ENCODE results near the gene ASB7.

The ASB7 gene

DNA sequence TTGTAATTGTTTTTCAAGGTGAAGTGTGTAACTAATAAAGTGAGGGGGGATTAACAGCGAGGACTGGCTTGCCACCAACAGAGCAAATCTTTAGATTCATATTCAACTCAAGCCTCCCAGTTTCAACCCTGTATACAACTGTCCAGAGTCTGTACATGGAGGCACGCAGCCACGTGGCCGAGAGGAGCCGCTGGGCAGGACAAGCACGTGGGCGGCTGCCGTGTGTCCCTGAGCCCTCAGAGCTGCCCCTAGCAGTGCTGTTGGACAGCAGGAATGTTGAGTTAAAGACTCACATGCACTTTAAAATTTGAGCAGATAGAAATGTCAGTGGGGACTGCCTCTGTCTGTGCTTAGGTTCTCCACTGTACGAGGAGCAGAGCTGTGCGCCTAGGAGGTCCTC, 29.4 kb downstream of the ASB7 start:
- Histone ChIP-seq H3K4me3 (ENCODE audit: low read length) (no peak overlapping the region), H3K9ac (ENCODE audit: low read length) (no peak overlapping the region), H3K27ac (ENCODE audit: low read length) (no peak overlapping the region), H3K4me1 (ENCODE audit: control insufficient read depth, low read depth, low read length) (peaks cover 26% of the 10 kb centered on the region), H3K27me3 (ENCODE audit: control insufficient read depth, insufficient read depth, low read length) (no peaks in the 10 kb centered on the region), H3K9me3 (ENCODE audit: control insufficient read depth, low read depth, low read length) (no peaks in the 10 kb centered on the region), H3K36me3 (ENCODE audit: control insufficient read depth, low read depth, low read length) (peaks cover 11% of the 10 kb centered on the region)

DNA sequence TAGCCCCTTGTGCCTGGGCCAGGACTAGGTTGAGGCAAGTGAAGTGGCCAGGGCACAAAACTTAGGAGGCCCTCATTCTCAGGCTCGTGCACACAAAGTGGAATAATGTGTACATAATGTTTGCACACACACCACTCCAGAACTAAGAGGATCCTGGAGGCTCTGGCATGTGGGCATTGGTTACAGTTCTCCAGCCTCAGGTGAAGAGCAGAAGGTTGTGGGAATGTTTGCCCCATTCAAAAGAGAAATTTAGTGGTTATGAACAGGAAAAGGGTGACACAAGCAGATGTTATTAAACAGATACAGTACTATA, 31.3 kb downstream of the ASB7 start:
- no peak overlapping the region for H3K4me3 ChIP-seq (ENCODE audit: low read length)
- H3K9ac ChIP-seq (ENCODE audit: low read length) = no peak overlapping the region
- H3K27me3 ChIP-seq (ENCODE audit: control insufficient read depth, insufficient read depth, low read length) = no peaks in the 10 kb centered on the region
- H3K4me1 ChIP-seq (ENCODE audit: control insufficient read depth, low read depth, low read length) = peaks cover 34% of the 10 kb centered on the region
- H3K9me3 ChIP-seq (ENCODE audit: control insufficient read depth, low read depth, low read length) = no peaks in the 10 kb centered on the region
- no peak overlapping the region for H3K27ac ChIP-seq (ENCODE audit: low read length)
- H3K36me3 ChIP-seq (ENCODE audit: control insufficient read depth, low read depth, low read length) = peaks cover 11% of the 10 kb centered on the region

- H3K4me3 ChIP-seq (ENCODE audit: low read length) = no peak overlapping the region
- peaks cover 34% of the 10 kb centered on the region for H3K4me1 ChIP-seq (ENCODE audit: control insufficient read depth, low read depth, low read length)
- H3K9ac ChIP-seq (ENCODE audit: low read length) = no peak overlapping the region
- H3K27me3 ChIP-seq (ENCODE audit: control insufficient read depth, insufficient read depth, low read length) = no peaks in the 10 kb centered on the region
- no peaks in the 10 kb centered on the region for H3K9me3 ChIP-seq (ENCODE audit: control insufficient read depth, low read depth, low read length)
- peaks cover 3% of the 10 kb centered on the region for H3K36me3 ChIP-seq (ENCODE audit: control insufficient read depth, low read depth, low read length)
- no peak overlapping the region for H3K27ac ChIP-seq (ENCODE audit: low read length)
These were observed 33.1 kb downstream of the ASB7 start for GRCh38 chr15:100635406-100636071.

DNA sequence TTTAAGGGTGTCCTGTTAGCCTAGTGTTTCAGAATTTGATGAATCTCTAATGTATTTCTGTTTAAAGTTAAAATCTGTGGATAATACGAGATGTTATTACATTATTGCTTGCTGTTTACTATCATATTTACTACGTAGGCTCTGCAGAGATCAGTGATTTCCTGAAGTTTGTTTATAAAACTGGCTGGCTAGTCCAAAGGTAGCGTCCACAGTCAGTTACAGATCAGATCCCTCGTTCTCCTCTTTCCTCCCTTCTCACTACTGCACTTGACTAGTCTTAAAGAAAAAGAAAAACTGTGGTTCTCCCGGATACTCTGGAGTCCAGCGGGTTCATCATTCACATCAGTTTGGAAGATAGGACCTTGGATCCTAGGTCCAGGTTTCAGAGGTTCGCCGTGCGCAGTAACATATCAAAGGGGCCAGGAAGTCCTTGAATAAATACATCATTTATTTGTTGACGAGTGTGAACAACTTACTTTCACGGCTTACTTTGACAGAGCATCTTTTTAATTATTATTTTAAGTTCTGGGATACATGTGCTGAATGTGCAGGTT, 35.9 kb downstream of the ASB7 start:
- H3K4me1 ChIP-seq (ENCODE audit: control insufficient read depth, low read depth, low read length) = peaks cover 34% of the 10 kb centered on the region
- H3K36me3 ChIP-seq (ENCODE audit: control insufficient read depth, low read depth, low read length) = no peaks in the 10 kb centered on the region
- H3K9me3 ChIP-seq (ENCODE audit: control insufficient read depth, low read depth, low read length) = no peaks in the 10 kb centered on the region
- no peaks in the 10 kb centered on the region for H3K27me3 ChIP-seq (ENCODE audit: control insufficient read depth, insufficient read depth, low read length)
- no peak overlapping the region for H3K27ac ChIP-seq (ENCODE audit: low read length)
- H3K4me3 ChIP-seq (ENCODE audit: low read length) = no peak overlapping the region
- H3K9ac ChIP-seq (ENCODE audit: low read length) = no peak overlapping the region

DNA sequence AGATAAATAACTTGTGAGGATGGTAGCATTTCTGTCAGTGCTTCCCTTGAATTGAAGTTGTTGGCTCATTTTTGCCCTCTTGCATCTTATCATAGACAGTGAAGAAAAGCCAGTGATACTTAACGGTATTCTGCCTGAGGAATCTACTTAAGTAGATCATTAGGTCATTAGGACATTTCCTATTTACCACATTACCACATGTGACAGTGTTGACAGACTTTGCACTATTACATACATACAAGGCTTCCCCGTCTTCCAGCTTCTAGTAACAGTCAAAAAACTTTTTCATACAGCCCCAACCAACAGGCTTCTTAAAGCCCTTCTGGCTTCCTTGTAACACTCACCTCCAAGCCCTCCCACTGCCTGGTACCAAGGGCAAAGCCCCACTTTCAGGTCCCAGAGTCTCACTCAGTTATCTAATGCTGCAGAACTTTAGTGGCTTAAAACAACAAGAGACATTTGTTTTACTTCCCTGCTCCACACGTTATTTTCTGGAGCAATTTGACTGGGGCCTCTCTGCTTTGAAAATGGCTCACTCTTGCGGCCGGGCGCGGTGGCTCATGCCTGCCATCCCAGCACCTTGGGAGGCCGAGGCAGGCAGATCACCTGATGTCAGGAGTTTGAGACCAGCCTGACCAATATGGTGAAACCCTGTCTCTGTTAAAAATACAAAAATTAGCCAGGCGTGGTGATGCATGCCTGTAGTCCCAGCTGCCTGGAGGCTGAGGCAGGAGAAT, 40.0 kb downstream of the ASB7 start:
- Histone ChIP-seq H3K9me3 (ENCODE audit: control insufficient read depth, low read depth, low read length) (no peaks in the 10 kb centered on the region), H3K9ac (ENCODE audit: low read length) (no peak overlapping the region), H3K4me3 (ENCODE audit: low read length) (no peak overlapping the region), H3K36me3 (ENCODE audit: control insufficient read depth, low read depth, low read length) (no peaks in the 10 kb centered on the region), H3K27me3 (ENCODE audit: control insufficient read depth, insufficient read depth, low read length) (no peaks in the 10 kb centered on the region), H3K27ac (ENCODE audit: low read length) (no peak overlapping the region), H3K4me1 (ENCODE audit: control insufficient read depth, low read depth, low read length) (peaks cover 2% of the 10 kb centered on the region)

- no peak overlapping the region for H3K27ac ChIP-seq (ENCODE audit: low read length)
- H3K9ac ChIP-seq (ENCODE audit: low read length) = no peak overlapping the region
- H3K9me3 ChIP-seq (ENCODE audit: control insufficient read depth, low read depth, low read length) = no peaks in the 10 kb centered on the region
- no peaks in the 10 kb centered on the region for H3K4me1 ChIP-seq (ENCODE audit: control insufficient read depth, low read depth, low read length)
- H3K36me3 ChIP-seq (ENCODE audit: control insufficient read depth, low read depth, low read length) = no peaks in the 10 kb centered on the region
- no peak overlapping the region for H3K4me3 ChIP-seq (ENCODE audit: low read length)
- no peaks in the 10 kb centered on the region for H3K27me3 ChIP-seq (ENCODE audit: control insufficient read depth, insufficient read depth, low read length)
These were observed 40.6 kb downstream of the ASB7 start for GRCh38 chr15:100642950-100643338.

DNA sequence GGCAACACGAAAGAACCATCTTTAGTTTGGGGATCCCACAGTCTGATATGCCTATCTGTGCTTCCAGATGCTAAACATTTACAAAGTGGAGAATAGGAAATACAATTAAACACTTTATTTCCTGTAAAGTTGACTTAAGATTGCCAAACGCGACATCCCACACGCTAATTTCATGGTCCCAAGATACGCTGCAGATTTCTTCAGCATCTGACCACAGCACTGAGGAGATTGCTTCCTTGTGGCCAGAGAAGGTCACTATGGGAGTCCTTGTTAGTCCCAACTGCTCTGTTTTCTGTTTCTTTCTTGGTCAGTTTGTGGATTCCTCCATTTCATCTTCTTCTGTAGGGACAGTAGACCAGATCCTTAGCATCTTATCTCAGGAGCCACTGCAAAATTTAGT, 43.3 kb downstream of the ASB7 start:
- H3K27me3 ChIP-seq (ENCODE audit: control insufficient read depth, insufficient read depth, low read length) = no peaks in the 10 kb centered on the region
- no peaks in the 10 kb centered on the region for H3K4me1 ChIP-seq (ENCODE audit: control insufficient read depth, low read depth, low read length)
- no peak overlapping the region for H3K27ac ChIP-seq (ENCODE audit: low read length)
- H3K9ac ChIP-seq (ENCODE audit: low read length) = no peak overlapping the region
- H3K36me3 ChIP-seq (ENCODE audit: control insufficient read depth, low read depth, low read length) = no peaks in the 10 kb centered on the region
- H3K4me3 ChIP-seq (ENCODE audit: low read length) = no peak overlapping the region
- no peaks in the 10 kb centered on the region for H3K9me3 ChIP-seq (ENCODE audit: control insufficient read depth, low read depth, low read length)

DNA sequence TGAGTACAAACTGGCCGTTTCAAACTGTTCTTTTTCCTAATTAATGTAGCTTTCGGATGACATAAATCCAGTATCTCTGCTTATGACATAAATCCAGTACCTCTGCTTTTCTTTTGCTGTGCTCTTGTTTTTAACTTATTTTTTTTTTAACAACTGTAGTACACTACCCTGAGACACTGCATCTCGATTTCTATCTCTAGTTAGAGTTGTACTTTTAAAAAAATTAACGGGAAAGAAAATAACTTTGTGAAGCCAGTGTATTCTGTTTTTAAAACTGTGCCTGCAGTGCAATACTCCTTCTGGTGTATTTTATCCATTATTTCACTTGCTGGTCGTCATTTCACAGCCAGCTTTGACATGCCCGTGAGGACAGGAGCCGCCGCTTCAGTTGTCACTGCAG, 46.6 kb downstream of the ASB7 start:
- Histone ChIP-seq H3K27me3 (ENCODE audit: control insufficient read depth, insufficient read depth, low read length) (no peaks in the 10 kb centered on the region), H3K9me3 (ENCODE audit: control insufficient read depth, low read depth, low read length) (no peaks in the 10 kb centered on the region), H3K4me1 (ENCODE audit: control insufficient read depth, low read depth, low read length) (no peaks in the 10 kb centered on the region), H3K4me3 (ENCODE audit: low read length) (no peak overlapping the region), H3K27ac (ENCODE audit: low read length) (no peak overlapping the region), H3K36me3 (ENCODE audit: control insufficient read depth, low read depth, low read length) (no peaks in the 10 kb centered on the region), H3K9ac (ENCODE audit: low read length) (no peak overlapping the region)

GRCh38 chr15:100650685-100651084, 48.3 kb downstream of the ASB7 start:
- no peak overlapping the region for H3K4me3 ChIP-seq (ENCODE audit: low read length)
- no peak overlapping the region for H3K9ac ChIP-seq (ENCODE audit: low read length)
- no peaks in the 10 kb centered on the region for H3K27me3 ChIP-seq (ENCODE audit: control insufficient read depth, insufficient read depth, low read length)
- no peaks in the 10 kb centered on the region for H3K9me3 ChIP-seq (ENCODE audit: control insufficient read depth, low read depth, low read length)
- H3K4me1 ChIP-seq (ENCODE audit: control insufficient read depth, low read depth, low read length) = no peaks in the 10 kb centered on the region
- no peak overlapping the region for H3K27ac ChIP-seq (ENCODE audit: low read length)
- H3K36me3 ChIP-seq (ENCODE audit: control insufficient read depth, low read depth, low read length) = no peaks in the 10 kb centered on the region

GRCh38 chr15:100651253-100651652, 48.9 kb downstream of the ASB7 start:
- no peak overlapping the region for H3K9ac ChIP-seq (ENCODE audit: low read length)
- H3K4me3 ChIP-seq (ENCODE audit: low read length) = no peak overlapping the region
- no peaks in the 10 kb centered on the region for H3K4me1 ChIP-seq (ENCODE audit: control insufficient read depth, low read depth, low read length)
- no peak overlapping the region for H3K27ac ChIP-seq (ENCODE audit: low read length)
- H3K36me3 ChIP-seq (ENCODE audit: control insufficient read depth, low read depth, low read length) = no peaks in the 10 kb centered on the region
- H3K27me3 ChIP-seq (ENCODE audit: control insufficient read depth, insufficient read depth, low read length) = no peaks in the 10 kb centered on the region
- H3K9me3 ChIP-seq (ENCODE audit: control insufficient read depth, low read depth, low read length) = no peaks in the 10 kb centered on the region

GRCh38 chr15:100652116-100652515, 49.7 kb downstream of the ASB7 start:
- Histone ChIP-seq H3K4me1 (ENCODE audit: control insufficient read depth, low read depth, low read length) (no peaks in the 10 kb centered on the region), H3K9me3 (ENCODE audit: control insufficient read depth, low read depth, low read length) (no peaks in the 10 kb centered on the region), H3K4me3 (ENCODE audit: low read length) (no peak overlapping the region), H3K27me3 (ENCODE audit: control insufficient read depth, insufficient read depth, low read length) (no peaks in the 10 kb centered on the region), H3K9ac (ENCODE audit: low read length) (no peak overlapping the region), H3K27ac (ENCODE audit: low read length) (no peak overlapping the region), H3K36me3 (ENCODE audit: control insufficient read depth, low read depth, low read length) (no peaks in the 10 kb centered on the region)

GRCh38 chr15:100653608-100654007, 51.2 kb downstream of the ASB7 start:
- Histone ChIP-seq H3K36me3 (ENCODE audit: control insufficient read depth, low read depth, low read length) (no peaks in the 10 kb centered on the region), H3K4me1 (ENCODE audit: control insufficient read depth, low read depth, low read length) (no peaks in the 10 kb centered on the region), H3K27ac (ENCODE audit: low read length) (no peak overlapping the region), H3K9ac (ENCODE audit: low read length) (no peak overlapping the region), H3K27me3 (ENCODE audit: control insufficient read depth, insufficient read depth, low read length) (no peaks in the 10 kb centered on the region), H3K9me3 (ENCODE audit: control insufficient read depth, low read depth, low read length) (no peaks in the 10 kb centered on the region), H3K4me3 (ENCODE audit: low read length) (no peak overlapping the region)

Measured in iPS-18a (cell line).